Dermis blood vessel endothelial cell (primary cell): Measurements from ENCODE around the gene MTHFR. TPM values are rescaled to one million over a fixed set of nuclear protein-coding genes. Genes with fewer than 3 reads are reported as not detected.
A peak's percentile ranks its signal among the peaks of the same experiment; 100 is the strongest.

Experiments used
- DNase-seq: peaks from one replicate; pipeline ENCODE4 v3.0.0; 2010
- total RNA-seq: library from RNA; depleted of rRNA; stranded (reverse); fragments of >200 nt; gene quantifications from 2 replicates; pipeline ENCODE4 v1.2.3, GENCODE V29; 2014

The MTHFR gene
- 46.3 and 52.4 TPM in 2 replicates for total RNA-seq

DNA sequence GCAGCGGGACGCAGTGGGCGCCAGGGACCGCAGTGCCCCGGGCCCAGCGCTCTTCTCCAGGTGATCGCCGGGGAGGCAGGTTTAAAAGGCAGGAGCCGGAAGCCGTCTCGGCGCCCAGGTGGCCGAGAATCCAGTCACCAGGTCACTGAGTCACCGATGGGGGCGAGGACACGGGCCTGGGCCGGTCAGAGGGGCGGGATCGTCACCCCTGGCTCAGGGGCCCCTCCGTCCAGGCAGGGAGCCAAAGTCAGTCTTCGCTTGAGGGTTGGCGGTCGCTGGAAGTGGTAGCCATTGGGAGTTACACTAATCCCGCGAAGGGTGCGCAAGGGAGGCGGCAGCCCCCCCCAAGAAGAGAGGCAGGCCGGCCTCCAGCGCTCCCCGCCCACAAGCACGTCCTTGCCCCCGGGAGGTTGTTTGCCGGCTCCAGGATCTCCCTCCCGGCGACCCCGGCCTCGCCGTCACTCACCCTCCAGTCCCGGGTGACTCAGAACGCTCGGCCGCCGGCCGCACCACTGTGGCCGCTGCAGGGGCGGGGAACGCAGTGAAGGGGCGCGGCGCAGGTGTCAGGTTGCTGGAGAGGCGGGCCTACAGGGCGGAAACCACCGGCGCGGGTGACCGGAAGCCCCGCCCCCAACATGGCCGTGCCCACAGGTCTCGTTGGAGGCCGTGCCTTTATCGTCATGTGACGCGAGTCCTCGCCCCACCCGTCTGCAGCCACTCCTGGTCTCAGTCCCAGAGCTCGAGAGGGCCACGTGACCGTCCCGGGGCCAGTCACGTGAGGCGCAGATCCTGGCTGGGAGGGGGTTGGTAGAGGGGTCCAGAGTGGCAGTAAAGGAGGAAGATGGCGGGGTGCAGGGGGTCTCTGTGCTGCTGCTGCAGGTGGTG lies at the start of gene MTHFR, which contains the start of gene CLCN6:
MTHFR (minus strand) TSS at position 543 of the 885 bp plus-strand sequence. CDS start 2,848 bp downstream, outside the sequence.
CLCN6 (plus strand) TSS at position 770 of the 885 bp plus-strand sequence; CDS start at position 842, 72 bp downstream.
- DNase-seq = peak; percentile 100

DNA sequence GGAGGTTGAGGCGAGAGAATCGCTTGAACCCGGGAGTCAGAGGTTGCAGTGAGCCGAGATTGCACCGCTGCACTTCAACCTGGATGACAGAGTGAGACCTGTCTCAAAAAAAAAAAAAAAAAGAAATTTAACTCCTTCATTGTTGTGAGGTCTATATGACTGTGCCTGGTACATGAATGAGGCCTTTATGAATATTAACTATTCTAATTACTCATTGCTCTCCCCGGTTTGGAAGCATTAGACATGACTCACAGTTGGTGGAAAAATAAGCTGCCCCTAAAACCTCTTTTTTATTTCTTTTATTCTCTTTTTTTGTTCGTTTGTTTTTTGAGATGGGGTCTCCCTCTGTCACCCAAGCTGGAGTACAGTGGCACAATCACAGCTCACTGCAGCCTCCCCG lies 49.7 kb upstream of the MTHFR start:
- DNase-seq = no peak

DNA sequence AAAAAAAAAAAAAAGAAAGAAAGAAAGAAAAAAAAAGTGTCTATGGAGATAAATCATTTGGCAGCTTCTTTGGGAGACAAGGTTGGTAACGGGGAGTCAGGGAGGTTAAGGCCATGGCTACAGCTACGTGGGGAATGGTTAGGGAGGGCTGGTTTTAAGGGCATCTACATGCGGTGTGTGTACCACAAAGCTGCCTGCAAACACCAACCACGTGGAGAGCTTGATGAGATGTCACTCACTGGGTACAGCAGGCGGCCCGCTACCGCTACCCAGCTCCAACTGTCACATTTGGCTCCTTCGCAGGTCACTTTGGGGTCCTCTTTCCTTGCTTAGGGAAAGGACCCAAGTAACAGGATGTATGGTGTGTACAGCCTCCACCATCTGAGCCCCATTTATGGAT lies 48.8 kb upstream of the MTHFR start:
- DNase-seq = no peak

DNA sequence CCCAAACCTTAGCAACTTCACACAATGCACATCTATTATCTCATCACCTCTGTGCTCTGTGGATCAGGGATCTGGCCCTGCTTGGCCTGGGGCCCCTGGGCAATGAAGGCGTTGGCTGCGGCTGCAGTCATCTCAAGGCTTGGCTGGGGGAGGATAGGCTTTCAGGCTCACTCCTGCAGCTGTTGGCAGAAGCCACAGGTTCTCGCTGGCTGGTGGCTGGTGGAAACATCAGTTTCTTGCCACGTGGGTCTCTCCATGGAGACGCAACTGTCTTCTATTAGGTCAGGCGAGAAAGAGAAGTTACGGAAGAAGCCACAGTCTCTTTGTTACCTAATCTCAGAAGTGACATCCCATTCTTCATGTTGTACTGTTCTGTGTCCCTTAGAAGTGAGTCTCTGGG lies 45.4 kb upstream of the MTHFR start:
- no peak for DNase-seq

DNA sequence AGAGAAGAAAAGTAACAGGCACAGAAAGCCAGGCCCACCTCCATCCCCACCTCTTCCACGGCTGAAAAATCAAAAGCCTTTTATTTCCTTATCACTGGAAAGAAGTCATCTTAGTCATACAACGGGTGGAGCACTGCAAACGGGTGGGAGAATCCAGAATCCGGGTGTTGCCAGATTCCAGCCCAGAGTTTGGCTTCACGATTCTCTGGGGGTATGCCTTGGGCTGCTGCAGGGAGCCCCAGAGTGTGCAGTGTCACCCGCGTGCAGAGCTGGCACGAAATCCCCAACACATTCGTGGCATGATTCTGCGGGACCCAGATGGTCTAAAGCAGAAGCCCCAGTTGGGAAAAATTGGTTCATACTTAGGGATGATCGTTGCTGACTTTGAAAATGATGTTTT lies 44.4 kb upstream of the MTHFR start:
- no peak for DNase-seq

DNA sequence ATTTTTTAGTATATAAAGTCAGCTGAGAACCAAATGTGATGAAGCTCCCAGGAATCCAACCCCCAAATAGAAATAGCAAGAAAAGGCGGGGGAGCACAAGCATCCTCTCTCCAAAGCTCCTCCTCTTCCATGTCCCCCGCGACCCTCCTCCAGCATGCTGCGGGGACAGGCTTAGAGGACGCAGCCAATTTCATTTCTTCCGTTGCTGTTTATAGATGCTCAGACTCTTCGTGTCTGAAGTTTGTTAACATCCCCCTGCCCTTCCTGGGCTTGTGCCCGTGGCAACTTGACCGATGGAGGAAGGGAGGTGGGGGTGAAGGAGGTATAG lies 42.6 kb upstream of the MTHFR start:
- no peak for DNase-seq

DNA sequence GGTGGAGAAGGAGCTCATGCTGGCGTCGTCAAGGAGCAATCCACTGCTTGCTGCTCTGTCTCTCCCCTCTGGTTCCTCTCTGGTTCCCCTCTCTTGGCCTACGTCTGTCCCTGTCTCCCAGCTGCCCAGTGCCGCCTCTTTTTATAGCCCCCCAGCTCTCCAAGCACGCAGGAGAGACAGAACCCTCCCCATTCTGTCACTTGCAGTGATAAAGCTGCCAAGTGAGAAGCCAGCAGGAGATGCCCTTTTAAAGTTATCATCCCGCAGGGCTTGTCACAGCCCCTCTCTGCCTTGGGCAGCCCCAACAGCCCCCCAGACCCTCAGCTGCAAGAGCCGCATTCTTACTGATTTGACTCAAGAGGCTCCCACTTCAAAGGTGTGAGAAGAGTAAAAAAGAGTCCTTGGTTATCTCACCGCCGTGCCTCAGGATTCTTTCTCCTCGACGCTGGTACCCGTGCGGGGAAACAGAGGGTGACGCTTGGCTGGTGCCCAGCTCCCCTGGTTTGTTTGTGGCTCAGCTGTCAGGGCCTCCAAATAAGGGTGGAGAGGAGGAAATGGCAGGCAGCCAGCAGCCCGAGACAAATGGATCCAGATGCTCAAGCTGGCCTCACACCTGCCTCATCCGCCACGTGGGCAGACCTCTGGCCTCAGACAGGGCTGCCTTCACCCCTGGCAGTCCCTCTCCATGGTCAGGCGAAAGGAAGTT lies 42.1 kb upstream of the MTHFR start, which contains the start of gene NPPA:
NPPA (minus strand) TSS at position 117 of the 706 bp plus-strand sequence; CDS start at position 18, 99 bp downstream.
- no peak for DNase-seq

DNA sequence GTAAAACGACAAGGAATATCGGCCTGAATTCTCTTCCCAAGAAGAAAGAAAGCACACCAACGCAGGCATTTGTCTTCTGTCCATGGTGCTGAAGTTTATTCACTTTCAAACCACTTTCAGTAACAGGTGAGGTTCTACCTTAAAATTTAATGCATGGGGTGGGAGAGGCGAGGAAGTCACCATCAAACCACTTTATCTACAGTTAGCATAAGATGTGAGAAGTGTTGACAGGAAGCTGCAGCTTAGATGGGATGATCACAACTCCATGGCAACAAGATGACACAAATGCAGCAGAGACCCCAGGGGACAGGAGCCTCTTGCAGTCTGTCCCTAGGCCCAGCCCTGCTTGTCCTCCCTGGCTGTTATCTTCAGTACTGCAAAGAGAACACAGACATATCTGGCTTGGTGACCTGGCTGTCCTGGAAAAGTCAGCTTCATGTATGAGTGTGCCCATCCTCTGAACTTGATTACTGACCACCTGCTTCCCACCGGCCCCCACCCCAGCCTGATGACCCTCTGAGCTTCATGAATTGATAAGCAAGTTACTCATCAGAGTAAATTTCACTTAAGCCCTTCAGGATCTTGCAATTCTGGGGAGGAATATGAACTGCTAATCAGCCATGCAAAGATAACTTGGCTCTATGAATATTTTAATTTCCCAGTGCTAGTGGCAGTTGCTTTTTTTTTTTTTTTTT lies 40.0 kb upstream of the MTHFR start:
- DNase-seq = peak; percentile 52

DNA sequence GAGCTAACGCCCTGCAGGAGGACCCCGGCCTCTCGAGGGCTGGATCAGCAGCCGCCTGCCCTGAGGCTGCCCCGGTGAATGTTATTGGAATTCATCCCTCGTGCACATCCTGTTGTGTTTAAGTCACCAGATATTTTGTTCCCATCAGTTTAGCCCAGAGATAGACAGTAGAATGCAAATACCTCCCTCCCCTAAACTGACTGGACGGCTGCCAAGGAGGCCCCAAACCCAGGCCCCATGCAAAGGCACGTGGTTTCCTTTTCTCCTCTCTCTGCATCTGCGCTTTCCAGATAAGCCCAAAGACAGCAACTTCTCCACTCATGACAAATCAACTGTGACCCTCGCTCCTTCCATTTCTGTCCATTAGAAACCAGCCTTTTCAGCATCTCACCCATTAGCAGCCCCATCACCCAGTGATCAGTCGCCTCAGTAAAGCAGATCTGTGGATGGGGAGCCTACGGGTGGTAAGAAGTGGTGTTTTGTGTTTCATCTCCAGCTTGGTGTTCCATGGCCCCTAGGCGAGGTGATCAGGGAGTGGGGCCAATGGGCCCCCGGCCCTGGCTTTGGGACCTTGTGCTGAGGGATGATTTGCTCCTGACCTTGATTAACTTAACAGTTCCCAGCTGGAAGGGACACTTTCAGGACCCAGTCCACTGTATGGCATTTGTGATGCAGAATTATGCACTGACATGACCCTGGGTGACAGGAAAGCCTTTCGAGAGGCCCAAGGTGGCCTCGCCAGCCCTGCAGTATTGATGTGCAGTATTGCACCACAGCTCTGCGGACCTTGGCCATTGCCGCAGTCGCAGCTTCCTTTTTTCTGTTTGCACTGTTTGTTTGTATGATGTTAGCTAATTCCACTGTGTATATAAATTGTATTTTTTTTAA lies 36.6 kb upstream of the MTHFR start:
- peak; percentile 62 for DNase-seq

DNA sequence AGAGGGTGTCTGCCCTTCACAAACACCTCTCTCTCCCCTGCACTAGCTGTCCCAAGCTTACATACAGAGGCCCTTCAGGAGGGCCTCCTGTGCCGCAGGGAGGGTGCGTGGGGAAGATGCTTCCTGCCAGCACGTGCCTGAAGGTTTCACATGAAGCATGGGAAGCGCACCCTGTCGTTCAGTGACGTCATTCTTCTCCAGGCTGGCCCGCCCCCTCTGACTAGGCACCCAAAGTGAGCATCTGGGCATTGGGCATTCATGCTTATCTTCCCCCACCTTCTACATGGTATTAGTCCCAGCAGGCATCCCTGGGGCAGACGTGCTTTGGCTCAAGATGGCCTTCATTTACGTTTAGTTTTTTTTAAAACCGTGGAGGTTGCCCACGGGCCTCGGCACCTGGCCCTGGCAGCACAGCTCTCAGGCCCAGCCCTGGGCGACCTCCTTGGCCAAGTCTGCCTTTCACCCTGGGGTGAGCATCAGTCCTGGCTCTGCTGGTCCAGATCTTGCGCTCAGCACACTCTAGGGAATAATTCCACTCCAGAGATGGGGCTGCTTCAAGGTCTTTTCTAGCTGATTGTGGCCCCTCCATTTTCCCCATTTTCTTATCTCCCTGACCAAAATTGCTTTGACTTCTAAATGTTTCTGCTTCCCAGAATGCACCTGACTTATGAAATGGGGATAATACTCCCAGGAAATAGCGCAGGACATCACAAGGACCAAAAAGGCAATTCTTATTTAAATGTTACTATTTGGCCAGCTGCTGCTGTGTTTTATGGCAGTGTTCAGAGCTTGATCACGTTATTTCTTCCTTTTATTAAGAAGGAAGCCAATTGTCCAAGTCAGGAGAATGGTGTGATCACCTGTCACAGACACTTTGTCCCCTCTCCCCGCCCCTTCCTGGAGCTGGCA lies 35.7 kb upstream of the MTHFR start:
- DNase-seq = no peak

DNA sequence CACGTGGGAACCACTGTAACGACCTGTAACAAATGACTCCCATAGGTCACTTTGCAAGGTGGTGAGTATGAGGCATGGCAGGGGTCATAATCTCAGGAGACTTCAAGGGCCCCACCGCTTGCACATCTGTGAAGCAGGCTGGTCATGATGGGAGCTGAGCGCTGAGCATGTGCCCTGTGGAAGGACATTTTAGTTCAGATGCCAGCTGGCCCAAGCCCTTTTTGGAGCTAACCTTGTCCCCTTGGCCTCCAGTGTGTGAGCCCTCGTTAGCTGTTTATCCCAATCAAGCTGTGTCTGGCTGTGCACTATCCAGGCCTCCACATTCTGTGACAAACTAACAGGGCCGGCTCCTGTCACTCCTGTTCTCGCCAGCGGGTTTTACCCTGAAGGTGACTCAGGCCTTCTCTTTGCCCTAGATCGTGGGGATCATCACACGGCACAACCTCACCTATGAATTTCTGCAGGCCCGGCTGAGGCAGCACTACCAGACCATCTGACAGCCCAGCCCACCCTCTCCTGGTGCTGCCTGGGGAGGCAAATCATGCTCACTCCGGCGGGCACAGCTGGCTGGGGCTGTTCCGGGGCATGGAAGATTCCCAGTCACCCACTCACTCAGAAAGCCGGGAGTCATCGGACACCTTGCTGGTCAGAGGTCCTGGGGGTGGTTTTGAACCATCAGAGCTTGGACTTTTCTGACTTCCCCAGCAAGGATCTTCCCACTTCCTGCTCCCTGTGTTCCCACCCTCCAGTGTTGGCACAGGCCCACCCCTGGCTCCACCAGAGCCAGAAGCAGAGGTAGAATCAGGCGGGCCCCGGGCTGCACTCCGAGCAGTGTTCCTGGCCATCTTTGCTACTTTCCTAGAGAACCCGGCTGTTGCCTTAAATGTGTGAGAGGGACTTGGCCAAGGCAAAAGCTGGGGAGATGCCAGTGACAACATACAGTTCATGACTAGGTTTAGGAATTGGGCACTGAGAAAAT lies 34.3 kb upstream of the MTHFR start:
- no peak for DNase-seq

DNA sequence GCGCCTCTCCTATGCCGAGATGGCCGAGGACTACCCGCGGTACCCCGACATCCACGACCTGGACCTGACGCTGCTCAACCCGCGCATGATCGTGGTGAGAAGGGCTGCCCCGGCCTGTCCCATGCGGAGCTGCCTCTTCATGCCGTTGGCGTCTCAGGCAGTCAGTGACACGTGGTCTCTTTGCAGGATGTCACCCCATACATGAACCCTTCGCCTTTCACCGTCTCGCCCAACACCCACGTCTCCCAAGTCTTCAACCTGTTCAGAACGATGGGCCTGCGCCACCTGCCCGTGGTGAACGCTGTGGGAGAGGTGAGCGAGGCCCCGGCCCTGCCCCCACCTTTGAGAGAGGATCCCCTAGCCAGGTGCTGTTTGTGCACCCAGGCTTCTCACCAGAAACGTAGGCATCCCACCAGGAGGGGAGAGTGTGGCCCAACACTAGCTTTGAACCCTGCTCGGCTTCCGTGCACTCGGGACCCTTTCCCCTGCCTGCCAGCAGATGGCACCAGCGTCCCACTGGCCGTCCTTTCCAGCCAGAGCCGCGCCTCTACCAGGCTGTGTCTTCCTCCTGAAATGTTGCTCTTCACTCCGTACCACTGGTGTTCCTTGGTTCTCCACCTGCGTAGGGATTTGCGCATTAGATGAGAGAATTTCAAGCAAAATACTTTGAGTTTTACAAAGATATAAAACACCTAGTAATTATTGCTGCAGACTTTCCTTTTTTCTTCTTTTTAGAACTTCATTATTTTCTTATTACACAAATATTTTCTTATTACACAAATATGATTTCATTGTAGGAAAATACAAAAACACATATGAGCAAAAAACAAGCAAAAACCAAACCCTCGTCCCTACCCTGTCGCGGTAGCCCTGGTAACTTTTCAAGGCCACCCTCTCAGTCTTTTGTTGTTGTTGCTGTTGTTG lies 32.8 kb upstream of the MTHFR start:
- peak; percentile 77 for DNase-seq

DNA sequence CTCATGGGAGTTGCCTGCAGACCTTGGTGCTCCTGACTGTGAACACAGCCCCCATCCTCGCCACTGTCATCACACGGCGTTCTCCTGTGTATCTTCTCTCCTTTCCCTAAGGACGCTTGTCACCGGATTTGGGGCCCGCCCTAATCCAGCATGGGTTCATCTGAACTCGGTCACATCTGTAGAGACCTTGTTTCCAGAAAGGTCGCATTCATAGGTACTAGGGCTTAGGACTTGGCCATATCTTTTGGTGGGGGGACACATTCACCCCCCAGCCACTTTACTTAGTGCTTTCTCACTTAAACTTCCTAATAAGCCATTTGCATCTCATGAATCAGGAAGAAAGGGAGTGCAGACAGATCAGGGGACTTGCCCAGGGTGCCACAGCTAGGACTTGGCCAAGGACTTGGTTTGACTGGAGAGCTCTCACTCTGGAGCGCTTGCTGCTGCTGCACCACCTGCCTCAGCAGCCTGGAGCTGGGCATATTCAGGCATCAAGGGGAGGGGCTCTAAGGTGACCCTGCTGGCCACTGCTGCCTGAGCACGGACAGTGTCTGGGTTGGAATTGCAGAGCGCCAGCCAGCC lies 32.1 kb upstream of the MTHFR start:
- no peak for DNase-seq

DNA sequence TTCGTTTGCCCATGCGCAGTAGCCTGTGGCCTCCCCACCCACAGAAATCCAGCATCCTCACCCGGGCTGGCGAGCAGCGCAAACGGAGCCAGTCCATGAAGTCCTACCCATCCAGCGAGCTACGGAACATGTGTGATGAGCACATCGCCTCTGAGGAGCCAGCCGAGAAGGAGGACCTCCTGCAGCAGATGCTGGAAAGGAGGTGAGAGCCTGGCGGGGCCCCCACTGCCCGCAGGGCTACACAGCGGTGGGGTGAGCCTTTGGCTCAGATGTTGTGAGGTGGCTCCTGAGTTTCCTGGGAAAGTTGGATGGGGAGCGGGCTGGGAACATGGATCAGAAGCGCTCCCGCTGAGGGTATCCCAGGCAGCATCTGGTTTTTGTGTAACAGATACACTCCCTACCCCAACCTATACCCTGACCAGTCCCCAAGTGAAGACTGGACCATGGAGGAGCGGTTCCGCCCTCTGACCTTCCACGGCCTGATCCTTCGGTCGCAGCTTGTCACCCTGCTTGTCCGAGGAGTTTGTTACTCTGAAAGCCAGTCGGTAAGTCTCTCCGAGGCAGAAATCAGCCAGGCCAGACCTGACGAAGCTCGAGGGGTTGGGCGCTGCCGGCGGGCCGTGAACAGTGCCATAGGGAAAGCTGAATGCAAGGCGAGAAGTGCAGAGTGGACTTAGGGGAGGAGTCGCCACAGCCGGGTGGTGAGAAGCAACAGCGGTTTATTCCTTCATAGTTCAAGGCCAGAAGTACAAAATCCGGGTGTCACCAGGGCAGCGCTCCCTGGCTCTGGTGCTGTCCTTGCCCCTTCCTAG lies 31.4 kb upstream of the MTHFR start:
- DNase-seq = no peak

DNA sequence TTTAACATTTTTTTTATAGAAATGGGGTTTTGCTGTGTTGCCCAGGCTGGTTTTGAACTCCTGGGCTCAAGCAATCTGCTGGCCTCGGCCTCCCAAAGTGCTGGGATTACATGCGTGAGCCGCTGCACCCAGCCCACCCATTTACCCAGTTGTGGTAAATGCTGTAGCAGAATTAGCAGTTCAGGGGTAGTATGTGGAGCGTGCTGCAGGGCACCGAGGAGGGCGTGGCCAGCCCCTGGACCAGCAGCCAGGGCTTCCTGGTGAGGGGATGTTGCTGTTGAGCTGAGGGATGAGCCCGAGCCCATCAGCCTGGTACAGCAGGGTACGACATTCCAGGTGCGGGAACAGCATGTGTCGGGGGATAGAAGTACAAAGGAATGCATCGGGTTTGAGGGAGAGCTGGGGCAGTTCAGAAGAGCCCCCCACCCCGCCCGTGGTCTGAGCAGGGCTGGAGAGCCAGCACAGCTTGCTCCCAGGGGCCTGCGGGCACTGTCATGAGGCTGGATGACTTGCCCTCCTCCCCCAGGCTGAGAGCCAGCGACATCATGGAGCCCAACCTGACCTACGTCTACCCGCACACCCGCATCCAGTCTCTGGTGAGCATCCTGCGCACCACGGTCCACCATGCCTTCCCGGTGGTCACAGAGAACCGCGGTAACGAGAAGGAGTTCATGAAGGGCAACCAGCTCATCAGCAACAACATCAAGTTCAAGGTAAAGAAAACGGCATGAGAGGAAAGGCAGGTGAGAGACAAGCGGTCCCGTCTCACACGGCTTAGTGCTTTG lies 29.9 kb upstream of the MTHFR start:
- DNase-seq = no peak

DNA sequence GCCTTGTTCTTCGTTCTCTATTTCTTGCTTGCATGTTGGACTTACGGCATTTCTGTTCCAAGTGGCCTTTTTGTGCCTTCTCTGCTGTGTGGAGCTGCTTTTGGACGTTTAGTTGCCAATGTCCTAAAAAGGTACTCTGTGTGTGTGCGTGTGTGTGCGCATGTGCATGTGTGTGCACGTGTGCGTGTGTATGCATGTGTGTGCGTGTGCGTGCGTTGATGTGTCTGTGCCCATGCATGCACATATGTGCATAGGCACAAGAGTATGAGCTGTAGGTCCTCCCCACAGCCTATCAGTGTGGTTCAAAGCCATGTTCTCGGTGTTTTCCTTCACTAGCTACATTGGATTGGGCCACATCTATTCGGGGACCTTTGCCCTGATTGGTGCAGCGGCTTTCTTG lies 28.1 kb upstream of the MTHFR start:
- DNase-seq = no peak
